NAMALWA (cell line): ENCODE results near the gene PCSK5.

Source experiments
- DNase-seq: peaks from one replicate; pipeline ENCODE4 v3.0.0-alpha.2; 2015; ENCODE audit warnings: low spot score

Gene PCSK5

GRCh38 chr9:76191493-76191892, 301.0 kb downstream of the PCSK5 start:
- DNase-seq = no peak

GRCh38 chr9:76192013-76192412, 301.5 kb downstream of the PCSK5 start:
- no peak for DNase-seq

- no peak for DNase-seq
Measured at GRCh38 chr9:76194896-76195295, 304.4 kb downstream of the PCSK5 start.

GRCh38 chr9:76198336-76198735, 307.9 kb downstream of the PCSK5 start:
- no peak for DNase-seq

DNA sequence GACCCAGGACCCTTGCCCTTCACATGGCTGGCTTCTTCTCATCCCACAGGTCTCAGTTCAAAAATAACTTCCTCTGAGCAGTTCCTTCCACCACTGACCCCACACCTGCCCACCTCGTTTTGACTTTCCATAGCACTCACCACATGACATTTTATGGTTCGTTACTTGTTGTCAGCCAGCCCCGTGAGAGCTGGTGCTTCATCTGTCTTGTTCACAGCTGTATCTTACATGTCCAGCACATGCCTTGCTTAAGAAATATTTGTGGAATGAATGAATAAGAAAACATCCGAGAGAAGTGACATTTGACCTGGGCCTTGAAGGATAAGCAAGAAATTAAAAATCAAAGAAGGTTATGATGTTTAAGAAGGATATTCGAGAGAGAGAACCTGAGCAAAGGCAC, 309.8 kb downstream of the PCSK5 start:
- DNase-seq = no peak

GRCh38 chr9:76200745-76201144, 310.3 kb downstream of the PCSK5 start:
- no peak for DNase-seq

GRCh38 chr9:76203373-76203772, 312.9 kb downstream of the PCSK5 start:
- no peak for DNase-seq

GRCh38 chr9:76206821-76207220, 316.3 kb downstream of the PCSK5 start:
- DNase-seq = no peak

- DNase-seq = no peak
Measured at GRCh38 chr9:76213751-76214150, 323.3 kb downstream of the PCSK5 start.

GRCh38 chr9:76215066-76215465, 324.6 kb downstream of the PCSK5 start:
- no peak for DNase-seq

DNA sequence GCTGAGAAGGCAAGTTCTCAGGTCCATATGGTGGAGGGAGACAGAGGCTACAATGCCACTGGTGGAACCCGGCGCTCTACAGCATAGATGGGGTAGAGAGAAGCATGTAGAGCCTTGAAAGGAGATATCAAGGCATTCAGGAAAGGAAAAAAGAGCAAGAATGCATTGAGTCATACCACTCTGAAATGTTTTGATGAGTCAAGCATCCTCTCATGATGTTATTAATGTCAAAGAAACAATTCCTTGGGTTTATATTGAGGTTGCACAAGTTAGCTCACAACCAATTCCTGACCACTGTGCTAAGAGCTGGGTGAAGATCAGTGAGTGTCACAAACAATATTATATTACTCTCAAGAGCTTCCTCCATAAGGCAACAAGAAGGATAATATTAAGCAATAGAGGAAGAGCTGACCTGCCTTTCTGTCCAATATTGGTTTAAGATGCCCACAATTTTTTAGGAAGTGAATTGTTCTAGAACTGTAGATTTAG, 325.7 kb downstream of the PCSK5 start:
- DNase-seq = no peak

- DNase-seq = no peak
Measured at GRCh38 chr9:76218117-76218885, 327.8 kb downstream of the PCSK5 start.

DNA sequence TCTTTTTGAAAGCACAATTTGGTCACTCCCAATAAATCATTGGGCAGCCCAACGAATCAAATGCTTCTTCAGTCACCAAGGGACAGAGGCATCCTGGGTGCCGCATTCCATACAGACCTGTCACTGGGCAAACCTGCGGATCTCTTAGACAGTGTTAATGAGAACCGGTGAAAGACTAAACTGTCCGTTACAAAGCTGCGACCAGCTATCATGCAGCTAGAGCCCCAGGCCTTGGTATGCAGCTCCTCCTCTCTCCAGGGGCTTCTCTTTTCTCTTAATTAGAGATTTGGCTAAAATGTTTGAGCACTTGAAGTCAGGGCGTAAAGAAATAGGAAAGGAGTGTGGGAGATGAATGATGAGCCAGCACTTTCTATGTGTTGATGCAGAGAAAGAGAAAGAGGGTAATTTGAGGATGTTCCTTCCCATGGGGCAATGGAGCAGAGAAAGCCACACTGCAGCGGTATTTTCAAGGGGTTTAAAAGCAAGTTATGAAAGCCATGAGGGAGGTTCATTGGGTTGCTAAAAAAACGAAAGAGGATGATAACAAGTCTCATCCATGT, 328.5 kb downstream of the PCSK5 start:
- no peak for DNase-seq

DNA sequence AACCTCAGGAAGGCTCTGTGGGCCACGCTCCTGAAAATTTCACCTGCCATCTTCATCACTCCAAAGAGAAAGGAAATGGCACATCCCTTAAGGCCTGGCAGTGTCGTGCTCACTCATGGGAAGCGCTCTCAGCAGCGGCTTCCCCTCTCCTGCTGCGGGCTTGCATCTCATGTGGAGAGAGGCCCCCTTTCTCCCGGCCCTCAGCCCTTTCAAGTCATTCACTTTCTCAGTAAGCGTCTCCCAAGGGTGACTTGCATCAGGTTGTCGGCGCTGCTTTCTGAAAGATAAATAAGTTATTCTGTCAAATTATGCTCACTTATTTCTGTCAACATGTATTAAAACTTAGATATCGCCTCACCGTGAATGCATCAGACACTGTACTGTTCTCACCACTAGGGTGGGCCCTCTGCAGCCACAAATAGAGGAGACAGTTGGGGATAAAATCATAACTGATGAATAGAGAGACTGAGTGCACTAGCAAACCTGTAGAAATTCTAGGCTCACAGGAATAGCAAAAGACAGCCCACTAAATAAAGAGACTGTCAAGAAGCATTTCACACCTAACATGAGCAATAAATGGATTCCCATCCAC, 329.2 kb downstream of the PCSK5 start:
- DNase-seq = peak; percentile 2

- DNase-seq = no peak
Measured at GRCh38 chr9:76221423-76221822, 330.9 kb downstream of the PCSK5 start.

- no peak for DNase-seq
Measured at GRCh38 chr9:76223749-76224340, 333.4 kb downstream of the PCSK5 start.

DNA sequence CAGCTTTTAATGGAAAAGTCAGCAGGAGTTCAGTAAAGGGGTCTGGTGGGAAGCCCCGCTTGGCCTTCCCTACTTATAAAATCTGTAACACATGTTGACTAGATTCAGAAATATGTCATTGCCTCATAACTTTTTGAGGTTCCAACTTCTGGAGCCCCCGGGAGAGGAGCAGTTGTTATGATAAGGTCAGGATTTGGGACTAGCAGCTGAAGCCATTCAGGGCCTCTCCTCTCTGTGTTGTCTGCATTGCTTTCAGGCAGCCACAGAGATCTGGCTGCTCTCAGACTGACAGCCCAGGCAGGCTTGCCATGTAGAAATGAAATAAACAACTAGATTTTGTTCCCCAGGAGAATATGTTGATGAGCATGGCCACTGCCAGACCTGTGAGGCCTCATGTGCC, 336.7 kb downstream of the PCSK5 start:
- no peak for DNase-seq

DNA sequence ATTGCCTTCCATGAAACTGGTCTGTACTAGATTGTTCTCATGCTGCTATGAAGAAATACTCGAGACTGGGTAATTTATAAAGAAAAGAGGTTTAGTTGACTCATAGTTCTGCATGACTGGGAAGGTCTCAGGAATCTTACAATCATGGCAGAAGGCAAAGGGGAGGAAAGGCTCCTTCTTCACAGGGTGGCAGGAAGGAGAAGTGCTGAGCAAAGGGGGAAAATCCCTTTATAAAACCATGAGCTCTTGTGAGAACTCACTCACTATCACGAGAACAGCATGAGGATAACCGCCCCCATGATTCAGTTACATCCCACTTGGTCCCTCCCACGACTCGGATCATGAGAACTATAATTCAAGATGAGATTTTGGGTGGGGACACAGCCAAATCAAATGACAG, 340.5 kb downstream of the PCSK5 start:
- no peak for DNase-seq

DNA sequence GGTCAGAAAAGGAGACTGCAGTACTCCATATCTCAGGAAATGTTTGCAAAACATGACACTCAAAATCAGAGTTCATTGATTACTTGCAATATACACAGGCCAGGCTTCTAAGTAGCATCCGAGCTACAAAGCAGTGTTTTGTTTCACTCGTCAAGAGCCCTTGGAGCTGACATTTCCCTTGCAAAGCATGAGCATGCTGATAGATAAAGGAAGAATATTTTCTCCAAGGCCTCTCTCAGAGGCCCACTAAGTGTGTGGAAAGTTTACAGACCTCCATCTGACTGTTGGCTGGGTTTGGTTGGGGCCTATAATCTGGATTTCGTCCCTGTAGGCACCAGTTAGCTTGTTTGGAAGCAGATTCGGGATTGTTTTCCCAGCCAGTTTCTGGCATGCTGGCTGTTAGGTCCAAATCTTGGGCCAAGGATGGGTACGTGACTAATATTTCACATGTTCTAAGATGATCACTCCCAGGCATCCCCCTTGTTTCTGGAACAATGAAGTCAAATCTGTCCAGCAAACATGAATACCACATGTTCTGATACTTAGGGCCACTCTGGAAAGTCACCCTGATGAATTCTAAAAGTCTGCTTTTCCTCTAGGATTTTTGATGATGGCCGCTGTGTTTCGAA, 342.5 kb downstream of the PCSK5 start:
- DNase-seq = no peak

DNA sequence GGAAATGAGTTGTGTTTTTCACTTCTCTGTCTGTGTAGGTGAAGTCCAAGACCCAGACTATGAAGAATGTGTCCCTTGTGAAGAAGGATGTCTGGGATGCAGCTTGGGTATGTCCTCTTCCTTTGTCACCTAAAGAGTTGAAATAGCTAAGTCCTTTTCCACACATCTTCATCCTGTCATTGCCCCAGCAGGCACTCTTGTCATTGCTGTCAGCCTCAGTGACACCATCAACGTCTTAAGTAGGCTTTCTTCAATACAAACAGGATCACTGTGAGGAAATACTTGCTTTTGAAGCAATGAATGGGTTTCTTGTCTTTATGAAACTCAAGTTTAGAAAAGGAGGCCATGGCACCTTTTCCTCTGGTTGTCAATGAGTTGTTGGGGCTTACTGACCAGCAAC, 350.1 kb downstream of the PCSK5 start:
- DNase-seq = no peak

GRCh38 chr9:76245518-76245917, 355.0 kb downstream of the PCSK5 start:
- DNase-seq = no peak

DNA sequence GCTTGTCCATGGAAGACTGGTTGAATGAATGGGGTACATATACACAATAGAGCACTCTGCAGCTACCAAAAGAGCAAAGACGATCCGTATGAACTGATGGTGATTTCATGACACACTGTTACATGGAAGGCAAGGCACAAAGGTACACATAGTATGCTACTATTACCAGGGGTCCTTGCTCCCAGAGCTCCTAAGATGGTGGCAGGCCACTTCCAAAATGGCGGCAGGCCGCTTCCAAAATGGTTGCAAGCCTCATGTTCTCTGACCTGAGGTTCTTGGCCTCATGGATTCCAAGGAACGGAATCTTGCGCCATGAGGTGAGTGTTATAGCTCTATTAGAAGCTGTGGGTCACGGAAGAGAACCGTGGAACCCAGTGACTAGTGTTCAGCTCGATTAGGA, 356.2 kb downstream of the PCSK5 start:
- no peak for DNase-seq

- no peak for DNase-seq
Measured at GRCh38 chr9:76247426-76247825, 357.0 kb downstream of the PCSK5 start.
